AG04449 (cell line): ENCODE results near the gene KDM5B.

Source experiments
- CTCF ChIA-PET: fragments of 350-600 bp; formaldehyde crosslinking; extraction: SDS; loops from one replicate; lab custom pipeline; 2021; ENCODE audit warnings: antibody characterized with exemption; lab: Yijun Ruan, JAX
- POLR2A ChIA-PET: fragments of 400-600, 350-600 bp; formaldehyde crosslinking; extraction: SDS; loops from one replicate; lab custom pipeline; 2020; ENCODE audit warnings: antibody characterized with exemption, inconsistent platforms; lab: Yijun Ruan, JAX
- DNase-seq: peaks from one replicate; pipeline ENCODE4 v3.0.0-alpha.2; 2010; ENCODE audit warnings: low read depth, low spot score
- H3K4me3 ChIP-seq: 2 replicates; pipeline ENCODE4 v1.5.1; 2011; ENCODE audit warnings: low read depth, mild to moderate bottlenecking, control low read depth, low read length
- TF ChIP-seq, protein P1 (sequence below): IDR thresholded peaks from one replicate; pipeline ENCODE4 v1.5.1; 2011; ENCODE audit warnings: mild to moderate bottlenecking, moderate library complexity, low read length, control low read depth, inconsistent platforms; ENCODE audit not compliant: insufficient read depth; ENCODE audit errors: missing control alignments

KDM5B gene

DNA sequence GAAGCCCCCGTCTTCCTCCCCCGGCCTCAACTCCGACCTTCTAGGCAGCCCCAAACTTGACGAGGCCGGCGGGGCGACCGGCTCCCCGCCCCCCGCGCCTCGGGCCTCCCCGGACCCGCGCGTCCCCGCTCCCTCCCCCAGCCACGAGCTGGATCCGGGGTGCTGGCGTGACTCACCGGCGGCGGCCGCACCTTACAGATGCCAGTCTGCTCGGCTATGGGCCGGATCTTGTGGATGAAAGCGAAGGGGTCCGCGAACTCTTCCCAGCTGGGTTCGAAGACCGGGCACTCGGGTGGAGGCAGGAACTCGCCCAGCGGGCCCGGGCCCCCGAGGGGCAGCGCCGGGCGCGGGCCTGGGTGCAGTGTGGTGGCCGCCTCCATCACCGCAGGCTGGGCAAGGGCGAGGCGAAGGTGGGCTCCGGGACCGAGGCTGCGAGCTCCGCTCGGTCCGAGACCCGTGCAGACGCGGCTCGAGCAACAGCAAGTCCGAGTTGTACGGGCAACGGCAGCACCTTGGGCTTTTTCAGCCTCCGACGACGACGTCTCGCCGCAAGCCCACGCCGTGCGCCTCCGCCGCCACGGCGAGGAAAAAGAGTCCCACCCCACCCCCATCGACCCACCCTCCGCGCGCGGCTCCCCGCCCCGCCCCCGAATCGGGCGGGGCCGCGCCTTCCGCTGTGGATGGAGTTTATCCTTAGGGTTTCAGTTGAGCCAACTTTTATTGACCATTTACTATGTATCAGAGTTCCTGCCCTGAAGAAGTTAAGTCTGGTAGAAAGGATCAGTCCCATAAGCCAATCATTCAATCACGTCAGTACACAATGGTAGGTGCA, at the start of gene KDM5B:
Gene KDM5B (minus strand): TSS at position 496 of the 832 bp plus-strand sequence. CDS start 116 bp downstream, at position 380.
- CTCF ChIA-PET, result no interaction called here

DNA sequence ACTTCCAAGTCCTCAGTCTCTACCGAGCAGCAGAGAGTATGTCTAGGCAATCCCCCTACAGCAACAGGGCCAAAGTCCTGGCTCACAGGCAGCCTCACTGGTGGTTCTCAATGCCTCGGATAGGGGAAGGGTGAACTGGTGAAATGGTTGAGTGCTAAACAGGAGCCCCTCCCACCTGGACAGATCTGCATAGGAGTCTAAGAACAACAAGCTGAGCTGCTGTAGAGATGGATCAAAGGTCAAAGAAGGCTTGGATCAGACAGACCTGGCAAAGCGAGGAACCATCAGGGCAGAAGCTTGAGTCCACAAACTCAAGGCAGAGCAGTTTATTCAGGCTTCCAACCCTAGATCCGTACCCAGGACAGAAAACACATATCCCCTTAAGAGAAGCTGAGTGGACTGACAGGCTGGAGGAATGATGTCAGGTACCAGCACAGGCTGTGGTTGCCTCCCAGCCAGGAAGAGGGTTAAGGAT, 49.0 kb upstream of the KDM5B start:
- ChIA-PET POLR2A (no interaction called here), CTCF (interaction anchor here (1.2 to 1.3 kb wide), 2 partner anchors 8 to 13 kb away, joined by 3 to 4 read pairs; no protein-coding TSS in a partner anchor)
- no peak overlapping the region for H3K4me3 ChIP-seq
- TF ChIP-seq, protein P1, sequence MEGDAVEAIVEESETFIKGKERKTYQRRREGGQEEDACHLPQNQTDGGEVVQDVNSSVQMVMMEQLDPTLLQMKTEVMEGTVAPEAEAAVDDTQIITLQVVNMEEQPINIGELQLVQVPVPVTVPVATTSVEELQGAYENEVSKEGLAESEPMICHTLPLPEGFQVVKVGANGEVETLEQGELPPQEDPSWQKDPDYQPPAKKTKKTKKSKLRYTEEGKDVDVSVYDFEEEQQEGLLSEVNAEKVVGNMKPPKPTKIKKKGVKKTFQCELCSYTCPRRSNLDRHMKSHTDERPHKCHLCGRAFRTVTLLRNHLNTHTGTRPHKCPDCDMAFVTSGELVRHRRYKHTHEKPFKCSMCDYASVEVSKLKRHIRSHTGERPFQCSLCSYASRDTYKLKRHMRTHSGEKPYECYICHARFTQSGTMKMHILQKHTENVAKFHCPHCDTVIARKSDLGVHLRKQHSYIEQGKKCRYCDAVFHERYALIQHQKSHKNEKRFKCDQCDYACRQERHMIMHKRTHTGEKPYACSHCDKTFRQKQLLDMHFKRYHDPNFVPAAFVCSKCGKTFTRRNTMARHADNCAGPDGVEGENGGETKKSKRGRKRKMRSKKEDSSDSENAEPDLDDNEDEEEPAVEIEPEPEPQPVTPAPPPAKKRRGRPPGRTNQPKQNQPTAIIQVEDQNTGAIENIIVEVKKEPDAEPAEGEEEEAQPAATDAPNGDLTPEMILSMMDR, result no peak
- no peak for DNase-seq

More for the DNA sequence above, at the start of gene KDM5B:
- DNase-seq, result no peak
- H3K4me3 ChIP-seq, result peak within 1 kb of the TSS; percentile 90
- TF ChIP-seq, protein P1, result no peak
- POLR2A ChIA-PET, result interaction anchor here (0.6 to 0.7 kb wide), 2 partner anchors 37 to 75 kb away, joined by 3 to 4 read pairs; no protein-coding TSS in a partner anchor

GRCh38 chr1:202856014-202856413, 47.8 kb upstream of the KDM5B start:
- POLR2A ChIA-PET, result no interaction called here
- no peak for DNase-seq
- no peak overlapping the region for H3K4me3 ChIP-seq
- CTCF ChIA-PET, result no interaction called here
- TF ChIP-seq, protein P1, result no peak

DNA sequence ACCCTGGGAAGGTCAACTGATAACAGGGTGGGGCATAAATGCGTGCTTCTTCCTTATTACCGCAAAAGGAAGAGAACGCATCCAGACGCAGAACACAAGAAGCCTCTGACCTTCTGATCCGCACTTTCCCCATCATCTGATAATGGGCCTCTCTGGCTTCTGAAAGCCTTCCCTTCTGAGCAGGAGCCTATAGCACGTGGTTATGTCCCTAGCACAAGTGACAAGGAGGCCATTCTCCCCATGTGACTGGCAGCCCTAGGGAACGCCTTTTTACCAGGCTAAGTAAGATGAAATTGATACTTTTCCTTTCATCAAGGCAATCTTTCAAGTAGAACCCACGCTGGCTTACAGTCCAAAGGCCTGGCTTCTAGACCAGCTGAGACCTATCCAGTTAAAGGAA, 46.6 kb upstream of the KDM5B start:
- ChIA-PET CTCF (interaction anchor here (0.6 to 1.9 kb wide), 2 partner anchors 83 to 135 kb away, joined by 3 to 5 read pairs; no protein-coding TSS in a partner anchor), POLR2A (no interaction called here)
- TF ChIP-seq, protein P1, result no peak
- no peak for DNase-seq
- H3K4me3 ChIP-seq, result no peak overlapping the region

DNA sequence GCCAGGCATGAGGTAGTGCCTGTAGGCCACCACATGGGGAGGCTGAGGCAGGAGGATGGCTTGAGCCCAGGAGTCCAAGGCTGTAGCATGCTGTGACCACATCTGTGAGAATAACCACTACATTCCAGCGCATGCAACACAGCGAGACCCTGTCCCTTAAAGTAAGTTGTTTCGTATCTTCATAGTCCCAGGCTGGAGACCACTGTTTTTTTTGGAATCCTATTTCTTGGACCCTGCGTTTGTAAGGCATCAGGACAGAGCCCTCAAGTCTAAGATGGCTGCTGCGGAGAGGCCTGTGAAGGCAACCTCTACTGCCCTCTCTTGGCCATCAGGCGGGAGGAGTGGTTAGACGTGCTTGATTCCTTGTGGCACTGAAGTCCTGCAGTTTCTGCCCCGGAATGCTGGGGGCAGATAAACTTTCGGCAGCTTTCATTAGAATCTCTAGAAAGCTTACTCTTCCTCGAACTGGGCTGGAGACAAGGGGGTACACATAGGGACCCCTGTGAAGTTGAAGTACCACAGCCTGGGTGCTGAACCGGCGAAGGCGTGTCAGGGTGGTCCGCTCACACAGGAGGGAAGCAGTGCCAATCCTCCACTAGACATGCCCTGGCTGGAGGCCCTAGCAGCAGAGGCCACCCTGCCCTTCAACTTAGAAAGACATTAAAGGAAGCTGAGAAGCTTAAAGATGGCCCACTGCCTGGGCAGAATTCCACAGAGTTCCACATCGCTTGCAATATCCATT, 44.1 kb upstream of the KDM5B start:
- ChIA-PET POLR2A (interaction anchor here (0.6 kb wide), 1 partner anchor 42 kb away, joined by 3 read pairs; the partner anchor contains the start of gene PCAT6), CTCF (interaction anchor here (0.7 to 3.0 kb wide), 10 partner anchors 11 to 136 kb away, joined by 3 to 12 read pairs (median 3); no protein-coding TSS in a partner anchor)
- TF ChIP-seq, protein P1, result peak; percentile 75
- no peak overlapping the region for H3K4me3 ChIP-seq
- DNase-seq, result no peak
